Measurements from ENCODE around the gene GPC6.

DNA sequence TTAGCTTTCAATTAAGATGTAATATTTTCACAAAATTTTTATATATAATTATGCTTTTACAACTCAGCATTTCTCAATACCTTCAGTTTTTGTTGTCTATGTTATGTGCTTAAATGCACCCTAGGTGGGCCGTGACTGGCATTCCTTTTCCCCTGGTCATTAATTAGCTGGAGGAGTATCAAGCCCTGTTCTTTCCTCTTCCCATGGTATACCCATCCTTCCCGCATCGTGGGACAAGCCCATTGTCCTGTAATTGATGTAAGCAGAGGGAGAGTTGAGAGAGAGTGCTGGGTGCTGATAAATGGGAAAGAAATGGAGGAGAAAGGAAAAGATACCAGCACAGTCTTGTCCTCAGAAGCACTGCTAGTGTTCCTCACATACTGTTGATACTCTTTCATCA, 591.7 kb downstream of the GPC6 start:
- TF ChIP-seq EZH2 (IDR thresholded peaks at IDR 0.05; ENCODE audit: insufficient read depth, poor library complexity, severe bottlenecking) (no peak), EZH2phosphoT487 (IDR thresholded peaks at IDR 0.05; ENCODE audit: insufficient read depth, low read depth) (no peak)

All from GM23248 (cell line).